Measurements from ENCODE around the gene ITSN1. TPM values are rescaled to one million over a fixed set of nuclear protein-coding genes. Genes with fewer than 3 reads are reported as not detected.

ITSN1 gene
- total RNA-seq, 4 donors from 2014 or later: 37.0 to 123 (median 61.1) TPM

DNA sequence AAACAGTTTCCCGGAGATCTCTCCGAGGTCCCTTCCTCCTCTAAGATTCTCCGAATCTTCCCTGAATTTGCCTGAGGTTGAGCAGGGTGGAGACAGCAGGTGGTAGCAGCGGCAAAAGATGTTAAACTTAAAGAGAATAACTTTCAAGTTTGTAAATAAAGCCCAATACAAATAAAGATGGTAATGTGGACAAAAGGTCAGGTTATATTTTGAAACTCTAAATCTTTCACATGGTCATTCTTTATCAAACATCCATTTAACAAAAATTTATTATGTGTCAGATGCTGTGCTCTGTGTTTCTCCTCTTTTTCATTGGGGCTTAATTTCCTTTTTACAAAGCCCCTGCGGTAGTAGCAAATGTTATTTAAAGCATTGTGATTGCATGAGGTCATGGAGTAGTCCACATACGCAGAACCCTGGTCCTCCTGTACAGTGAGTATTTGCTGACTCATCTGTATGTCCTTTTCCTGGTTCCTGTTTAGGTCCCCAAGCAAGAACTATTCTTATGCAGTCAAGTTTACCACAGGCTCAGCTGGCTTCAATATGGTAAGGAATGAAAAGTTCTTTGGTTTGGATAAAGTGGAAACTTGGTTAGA is 119.2 kb downstream of the ITSN1 start:
- 49 to 57% methylated on average over 6 of the region's 6 CpGs for WGBS, 2 donors (ENCODE audit: low coverage in 1 of 2)
- Histone ChIP-seq H3K27ac (peak overlapping the region; percentile 46 to 64 (median 56)), H3K27me3 (no peaks in the 10 kb centered on the region), H3K4me1 (peaks cover 0 to 10% (median 6%) of the 10 kb centered on the region in 4 donors), H3K36me3 (no peaks in the 10 kb centered on the region), H3K4me3 (no peak overlapping the region), H3K9me3 (no peaks in the 10 kb centered on the region)
- TF ChIP-seq POLR2AphosphoS5 (IDR thresholded peaks at IDR 0.05): peak in 1 of 3 donors; percentile 35
- TF ChIP-seq, protein P1, sequence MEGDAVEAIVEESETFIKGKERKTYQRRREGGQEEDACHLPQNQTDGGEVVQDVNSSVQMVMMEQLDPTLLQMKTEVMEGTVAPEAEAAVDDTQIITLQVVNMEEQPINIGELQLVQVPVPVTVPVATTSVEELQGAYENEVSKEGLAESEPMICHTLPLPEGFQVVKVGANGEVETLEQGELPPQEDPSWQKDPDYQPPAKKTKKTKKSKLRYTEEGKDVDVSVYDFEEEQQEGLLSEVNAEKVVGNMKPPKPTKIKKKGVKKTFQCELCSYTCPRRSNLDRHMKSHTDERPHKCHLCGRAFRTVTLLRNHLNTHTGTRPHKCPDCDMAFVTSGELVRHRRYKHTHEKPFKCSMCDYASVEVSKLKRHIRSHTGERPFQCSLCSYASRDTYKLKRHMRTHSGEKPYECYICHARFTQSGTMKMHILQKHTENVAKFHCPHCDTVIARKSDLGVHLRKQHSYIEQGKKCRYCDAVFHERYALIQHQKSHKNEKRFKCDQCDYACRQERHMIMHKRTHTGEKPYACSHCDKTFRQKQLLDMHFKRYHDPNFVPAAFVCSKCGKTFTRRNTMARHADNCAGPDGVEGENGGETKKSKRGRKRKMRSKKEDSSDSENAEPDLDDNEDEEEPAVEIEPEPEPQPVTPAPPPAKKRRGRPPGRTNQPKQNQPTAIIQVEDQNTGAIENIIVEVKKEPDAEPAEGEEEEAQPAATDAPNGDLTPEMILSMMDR (IDR thresholded peaks at IDR 0.05): no peak
- in situ Hi-C loops (cut with MboI; ENCODE audit: low pct_ligation_motif_present in 1 of 4, low pct_unique_long_range_greater_than_20kb in 1 of 4, low sequenced_read_pairs in 3 of 4): no loop called here
- intact Hi-C loops (cut with DNase I; ENCODE audit: low total_unique reads): no loop called here
- no peak for DNase-seq

DNA sequence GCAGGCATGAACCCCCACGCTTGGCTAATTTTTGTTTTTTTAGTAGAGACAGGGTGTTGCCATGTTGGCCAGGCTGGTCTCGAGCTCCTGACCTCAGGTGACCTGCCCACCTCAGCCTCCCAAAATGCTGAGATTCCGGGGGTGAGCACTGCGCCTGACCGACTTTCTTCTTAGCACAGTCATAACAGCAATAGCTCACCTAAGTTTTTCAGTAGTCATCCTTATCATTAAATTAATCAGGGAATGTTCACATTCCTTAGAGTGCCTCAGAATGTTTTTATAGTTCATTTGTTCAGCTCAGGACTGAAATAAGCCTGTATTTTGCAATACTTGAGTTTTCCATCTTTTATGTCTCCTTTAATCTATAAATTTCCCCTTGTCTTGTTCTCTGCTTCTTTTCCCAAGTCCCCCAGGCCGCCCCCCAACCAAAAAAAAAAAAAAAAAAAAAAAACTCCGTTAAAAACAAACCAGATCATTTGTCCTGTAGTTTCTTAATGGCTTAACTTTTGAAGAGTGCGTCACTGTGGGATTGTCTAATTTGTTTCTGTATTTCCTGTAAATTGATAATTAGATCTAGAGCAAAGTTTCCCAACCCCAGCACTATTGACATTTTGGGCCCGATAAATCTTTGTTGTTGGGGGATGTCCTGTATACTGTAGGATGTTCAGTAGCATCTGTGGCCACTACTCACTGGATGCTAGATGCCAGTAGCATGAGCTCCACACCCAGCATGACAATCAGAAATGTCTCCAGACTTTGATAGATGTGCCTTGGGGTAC is 120.7 kb downstream of the ITSN1 start:
- intact Hi-C loops (cut with DNase I; ENCODE audit: low total_unique reads): no loop called here
- no peaks in the 10 kb centered on the region for H3K27me3 ChIP-seq

DNA sequence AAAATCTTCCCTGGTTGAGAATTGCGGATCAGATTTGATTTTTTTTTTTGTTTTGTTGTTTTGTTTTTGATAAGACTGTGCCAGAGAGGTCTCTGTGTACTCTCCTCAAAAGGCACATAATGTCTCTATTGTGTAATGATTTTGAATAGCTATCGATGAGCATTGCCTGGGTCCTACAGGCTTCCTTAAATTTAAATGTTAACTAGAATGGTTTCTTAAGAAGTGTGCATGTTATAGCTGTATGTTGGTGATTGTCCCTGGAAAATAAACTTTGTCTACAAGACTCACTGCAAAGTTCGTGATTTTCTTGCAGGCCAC is 121.2 kb downstream of the ITSN1 start:
- Histone ChIP-seq H3K9me3 (no peaks in the 10 kb centered on the region), H3K4me1 (peaks cover 0 to 10% (median 6%) of the 10 kb centered on the region in 4 donors), H3K27me3 (no peaks in the 10 kb centered on the region), H3K36me3 (no peaks in the 10 kb centered on the region), H3K4me3 (no peak overlapping the region), H3K27ac (no peak overlapping the region)
- intact Hi-C loops (cut with DNase I; ENCODE audit: low total_unique reads): no loop called here
- TF ChIP-seq POLR2AphosphoS5 (IDR thresholded peaks at IDR 0.05) (no peak), EP300 (IDR thresholded peaks at IDR 0.05; ENCODE audit: low read depth) (no peak), POLR2A (IDR thresholded peaks at IDR 0.05) (no peak)
- TF ChIP-seq, protein P1 (IDR thresholded peaks at IDR 0.05): no peak
- DNase-seq: no peak
- whole genome bisulfite sequencing, 2 donors (ENCODE audit: low coverage in 1 of 2): 85 to 89% methylated on average over 3 of the region's 3 CpGs
- in situ Hi-C loops (cut with MboI; ENCODE audit: low pct_ligation_motif_present in 1 of 4, low pct_unique_long_range_greater_than_20kb in 1 of 4, low sequenced_read_pairs in 3 of 4): no loop called here

More for the DNA sequence above, 120.7 kb downstream of the ITSN1 start:
- DNase-seq: no peak
- H3K27ac ChIP-seq: no peak overlapping the region
- no peaks in the 10 kb centered on the region for H3K36me3 ChIP-seq
- H3K4me3 ChIP-seq: no peak overlapping the region
- H3K9me3 ChIP-seq: no peaks in the 10 kb centered on the region
- H3K4me1 ChIP-seq: peaks cover 0 to 10% (median 6%) of the 10 kb centered on the region in 4 donors
- WGBS, 2 donors (ENCODE audit: low coverage in 1 of 2): 87 to 90% methylated on average over 6 to 9 of the region's 9 CpGs
- in situ Hi-C loops (cut with MboI; ENCODE audit: low pct_ligation_motif_present in 1 of 4, low pct_unique_long_range_greater_than_20kb in 1 of 4, low sequenced_read_pairs in 3 of 4): no loop called here
- no peak for TF ChIP-seq POLR2AphosphoS5 (IDR thresholded peaks at IDR 0.05)
- TF ChIP-seq, protein P1 (IDR thresholded peaks at IDR 0.05): no peak
- no peak for TF ChIP-seq POLR2A (IDR thresholded peaks at IDR 0.05)
- no peak for TF ChIP-seq EP300 (IDR thresholded peaks at IDR 0.05; ENCODE audit: low read depth)

DNA sequence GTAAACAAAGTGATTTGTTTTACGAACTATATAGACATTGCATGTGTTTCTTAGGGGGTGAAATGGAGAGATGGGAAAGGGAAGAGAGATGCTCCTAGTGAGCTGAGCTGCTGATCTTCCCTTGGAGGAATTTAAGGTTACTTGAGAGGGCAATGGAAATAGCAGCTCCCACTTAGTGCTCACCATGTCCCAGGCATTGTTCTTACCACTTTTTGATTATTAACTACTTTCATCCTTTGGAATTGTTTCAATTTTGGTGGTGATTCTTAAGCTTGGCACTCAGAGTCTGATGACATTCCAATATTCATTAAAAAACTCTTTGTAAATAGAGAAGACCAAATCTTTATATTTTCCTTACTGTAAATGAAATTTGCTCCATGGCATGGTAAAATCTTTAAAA is 124.9 kb downstream of the ITSN1 start:
- Histone ChIP-seq H3K4me1 (no peaks in the 10 kb centered on the region), H3K4me3 (no peak overlapping the region), H3K27ac (no peak overlapping the region), H3K27me3 (no peaks in the 10 kb centered on the region), H3K9me3 (no peaks in the 10 kb centered on the region), H3K36me3 (peaks cover 0 to 10% (median 3%) of the 10 kb centered on the region in 4 donors)
- DNase-seq: no peak
- intact Hi-C loops (cut with DNase I; ENCODE audit: low total_unique reads) (no loop called here), in situ Hi-C loops (cut with MboI; ENCODE audit: low pct_ligation_motif_present in 1 of 4, low pct_unique_long_range_greater_than_20kb in 1 of 4, low sequenced_read_pairs in 3 of 4) (no loop called here)
- TF ChIP-seq, protein P1 (IDR thresholded peaks at IDR 0.05): no peak
- TF ChIP-seq POLR2A (IDR thresholded peaks at IDR 0.05): no peak
- TF ChIP-seq EP300 (IDR thresholded peaks at IDR 0.05; ENCODE audit: low read depth): no peak
- no peak for TF ChIP-seq POLR2AphosphoS5 (IDR thresholded peaks at IDR 0.05)
- WGBS, 2 donors (ENCODE audit: low coverage in 1 of 2): 100% methylated on average over 1 of the region's 1 CpG
